Common myeloid progenitor, CD34-positive (primary cell): ENCODE data around the gene LBX2.
A peak's percentile ranks its signal among the peaks of the same experiment; 100 is the strongest.

Experiments
- CTCF ChIA-PET: fragments of 350-600 bp; sonication (Branson Sonifier 250); formaldehyde crosslinking; loops from one replicate; lab custom pipeline; 2021; ENCODE audit warnings: antibody characterized with exemption; lab: Charles Lee
- POLR2A ChIA-PET: fragments of 350-600 bp; sonication (Branson Sonifier 250); formaldehyde crosslinking; loops from one replicate; lab custom pipeline; 2021; ENCODE audit warnings: antibody characterized with exemption; lab: Charles Lee
- DNase-seq, 3 donors: peaks; one replicate each; pipeline versions ENCODE4 v3.0.0 to v3.0.0-alpha.2; 2013
- H3K27ac ChIP-seq, 2 experiments: 1 replicate in 1 of 2; 2 replicates in 1 of 2; pipeline ENCODE4 v1.7.0; 2013; ENCODE audit warnings: inconsistent platforms in 2 of 2, low read length in 2 of 2, mild to moderate bottlenecking in 2 of 2, low read depth in 1 of 2, moderate library complexity in 1 of 2; ENCODE audit not compliant: severe bottlenecking in 2 of 2, insufficient read depth in 1 of 2, poor library complexity in 1 of 2
- H3K27me3 ChIP-seq, 5 experiments: replicated peaks in 2 of 5; 1 replicate in 3 of 5; 2 replicates in 2 of 5; pipeline versions ENCODE4 v1.6.1 to v1.7.0; 2013; ENCODE audit warnings: low read length in 4 of 5, mild to moderate bottlenecking in 2 of 5, moderate library complexity in 2 of 5, inconsistent platforms in 1 of 5; ENCODE audit not compliant: insufficient read depth in 5 of 5, control insufficient read depth in 4 of 5
- H3K36me3 ChIP-seq, 4 experiments: 1 replicate in 2 of 4; 2 replicates in 2 of 4; pipeline versions ENCODE4 v1.6.1 to v1.7.0; 2013; ENCODE audit warnings: low read length in 3 of 4, control low read depth in 1 of 4, mild to moderate bottlenecking in 1 of 4; ENCODE audit not compliant: control insufficient read depth in 4 of 4, insufficient read depth in 4 of 4
- H3K4me1 ChIP-seq, 4 experiments: 1 replicate in 3 of 4; 2 replicates in 1 of 4; pipeline versions ENCODE4 v1.6.1 to v1.7.1; 2013; ENCODE audit warnings: low read length in 3 of 4, mild to moderate bottlenecking in 3 of 4, control low read depth in 1 of 4, inconsistent platforms in 1 of 4, moderate library complexity in 1 of 4; ENCODE audit not compliant: control insufficient read depth in 4 of 4, insufficient read depth in 4 of 4; ENCODE audit errors: control extremely low read depth in 1 of 4
- H3K4me3 ChIP-seq, 7 experiments: 1 replicate in 4 of 7; 2 replicates in 3 of 7; pipeline versions ENCODE4 v1.5.1 to v1.7.0; 2013; ENCODE audit warnings: mild to moderate bottlenecking in 7 of 7, low read length in 6 of 7, moderate library complexity in 6 of 7, inconsistent platforms in 2 of 7, low read depth in 2 of 7, control low read depth in 1 of 7; ENCODE audit not compliant: insufficient read depth in 4 of 7, control insufficient read depth in 1 of 7; ENCODE audit errors: extremely low read depth in 1 of 7
- H3K9me3 ChIP-seq, 5 experiments: 1 replicate in 4 of 5; 2 replicates in 1 of 5; pipeline versions ENCODE4 v1.6.1 to v1.7.1; 2013; ENCODE audit warnings: low read length in 4 of 5, mild to moderate bottlenecking in 2 of 5, inconsistent platforms in 1 of 5, low read depth in 1 of 5, moderate library complexity in 1 of 5; ENCODE audit not compliant: control insufficient read depth in 4 of 5, insufficient read depth in 2 of 5; ENCODE audit errors: control extremely low read depth in 1 of 5
- whole genome bisulfite sequencing: methylation state at CpG from one replicate; pipeline ENCODE4 v1.1.5; 2013; ENCODE audit not compliant: insufficient coverage; 5-methylcytosine and 5-hydroxymethylcytosine counted together

The LBX2 gene

GRCh38 chr2:74516650-74517049 is 17.2 kb upstream of the LBX2 start:
- Histone ChIP-seq H3K27me3 (peaks cover 13 to 92% (median 51%) of the 10 kb centered on the region in 5 experiments), H3K36me3 (no peaks in the 10 kb centered on the region), H3K9me3 (peaks cover 0 to 6% (median 0%) of the 10 kb centered on the region in 5 experiments), H3K4me1 (peaks cover 0 to 38% (median 30%) of the 10 kb centered on the region in 4 experiments), H3K27ac (no peak overlapping the region), H3K4me3 (peak overlapping the region in 3 of 7 experiments; percentile 47 to 64 (median 62))
- WGBS = 76% methylated on average over 13 of the region's 13 CpGs
- ChIA-PET CTCF (interaction anchor here (1.5 to 9.0 kb wide), 5 partner anchors 8 to 71 kb away, joined by 4 to 53 read pairs (median 14); partner anchors contain the start of genes AUP1, HTRA2 and PCGF1), POLR2A (interaction anchor here (0.9 to 1.1 kb wide), 2 partner anchors 10 to 12 kb away, joined by 3 read pairs; partner anchors contain the start of genes AUP1 and DQX1)
- no peak for DNase-seq

DNA sequence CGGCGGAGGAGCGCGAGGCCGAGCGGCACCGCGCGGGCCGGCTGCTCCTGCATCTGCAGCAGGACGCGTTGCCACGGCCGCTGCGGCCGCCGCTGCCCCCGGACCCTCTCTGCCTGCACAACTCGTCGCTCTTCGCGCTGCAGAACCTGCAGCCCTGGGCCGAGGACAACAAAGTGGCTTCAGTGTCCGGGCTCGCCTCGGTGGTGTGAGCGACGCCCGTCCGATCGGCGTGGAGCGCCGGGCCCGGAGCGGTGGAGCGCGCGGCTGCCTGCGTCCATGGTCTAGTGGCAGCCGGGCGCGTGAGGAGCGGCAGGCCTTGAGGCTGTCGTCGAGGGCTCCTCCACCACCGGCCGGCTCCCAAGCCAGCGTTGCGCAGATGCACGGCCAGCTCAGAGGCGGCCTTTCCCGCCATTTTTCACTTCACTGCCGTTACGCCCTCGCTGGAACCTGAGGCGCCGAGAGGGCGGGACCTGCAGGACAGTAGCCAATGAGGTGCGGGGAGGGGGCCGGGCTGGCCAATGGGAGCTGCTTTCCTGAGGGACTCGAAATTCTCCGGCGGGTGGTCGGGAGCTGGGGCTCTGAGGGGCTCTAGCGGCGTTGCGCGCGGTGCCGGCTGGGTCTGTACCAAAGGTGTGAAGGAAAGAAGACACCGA is 16.7 kb upstream of the LBX2 start:
- no peaks in the 10 kb centered on the region for H3K36me3 ChIP-seq
- POLR2A ChIA-PET = interaction anchor here (0.9 to 1.1 kb wide), 2 partner anchors 10 to 13 kb away, joined by 3 read pairs; partner anchors contain the start of genes AUP1 and DQX1
- peaks cover 0 to 38% (median 30%) of the 10 kb centered on the region in 4 experiments for H3K4me1 ChIP-seq
- H3K9me3 ChIP-seq = peaks cover 0 to 6% (median 0%) of the 10 kb centered on the region in 5 experiments
- CTCF ChIA-PET = interaction anchor here (1.7 to 9.0 kb wide), 5 partner anchors 7 to 72 kb away, joined by 6 to 53 read pairs (median 14); partner anchors contain the start of genes AUP1, HTRA2 and PCGF1
- H3K27me3 ChIP-seq = peaks cover 13 to 95% (median 56%) of the 10 kb centered on the region in 5 experiments
- DNase-seq = peak in 2 of 3 donors; percentile 70 to 73
- H3K27ac ChIP-seq = no peak overlapping the region
- WGBS = 3% methylated on average over 63 of the region's 72 CpGs
- H3K4me3 ChIP-seq = peak overlapping the region in 6 of 7 experiments; percentile 26 to 64 (median 52)

GRCh38 chr2:74515271-74515980 is 16.0 kb upstream of the LBX2 start:
- Histone ChIP-seq H3K9me3 (peaks cover 0 to 6% (median 0%) of the 10 kb centered on the region in 5 experiments), H3K27ac (no peak overlapping the region), H3K27me3 (peaks cover 15 to 99% (median 57%) of the 10 kb centered on the region in 5 experiments), H3K4me1 (peaks cover 0 to 38% (median 30%) of the 10 kb centered on the region in 4 experiments), H3K36me3 (no peaks in the 10 kb centered on the region), H3K4me3 (peak overlapping the region in 5 of 7 experiments; percentile 39 to 64 (median 56))
- POLR2A ChIA-PET = interaction anchor here (1.1 kb wide), 1 partner anchor 11 kb away, joined by 3 read pairs; the partner anchor contains the start of gene DQX1
- WGBS = 3% methylated on average over 51 of the region's 60 CpGs
- no peak for DNase-seq
- CTCF ChIA-PET = interaction anchor here (1.1 to 9.0 kb wide), 7 partner anchors 7 to 73 kb away, joined by 3 to 53 read pairs (median 7); partner anchors contain the start of genes AUP1, CCDC142, HTRA2 and PCGF1

DNA sequence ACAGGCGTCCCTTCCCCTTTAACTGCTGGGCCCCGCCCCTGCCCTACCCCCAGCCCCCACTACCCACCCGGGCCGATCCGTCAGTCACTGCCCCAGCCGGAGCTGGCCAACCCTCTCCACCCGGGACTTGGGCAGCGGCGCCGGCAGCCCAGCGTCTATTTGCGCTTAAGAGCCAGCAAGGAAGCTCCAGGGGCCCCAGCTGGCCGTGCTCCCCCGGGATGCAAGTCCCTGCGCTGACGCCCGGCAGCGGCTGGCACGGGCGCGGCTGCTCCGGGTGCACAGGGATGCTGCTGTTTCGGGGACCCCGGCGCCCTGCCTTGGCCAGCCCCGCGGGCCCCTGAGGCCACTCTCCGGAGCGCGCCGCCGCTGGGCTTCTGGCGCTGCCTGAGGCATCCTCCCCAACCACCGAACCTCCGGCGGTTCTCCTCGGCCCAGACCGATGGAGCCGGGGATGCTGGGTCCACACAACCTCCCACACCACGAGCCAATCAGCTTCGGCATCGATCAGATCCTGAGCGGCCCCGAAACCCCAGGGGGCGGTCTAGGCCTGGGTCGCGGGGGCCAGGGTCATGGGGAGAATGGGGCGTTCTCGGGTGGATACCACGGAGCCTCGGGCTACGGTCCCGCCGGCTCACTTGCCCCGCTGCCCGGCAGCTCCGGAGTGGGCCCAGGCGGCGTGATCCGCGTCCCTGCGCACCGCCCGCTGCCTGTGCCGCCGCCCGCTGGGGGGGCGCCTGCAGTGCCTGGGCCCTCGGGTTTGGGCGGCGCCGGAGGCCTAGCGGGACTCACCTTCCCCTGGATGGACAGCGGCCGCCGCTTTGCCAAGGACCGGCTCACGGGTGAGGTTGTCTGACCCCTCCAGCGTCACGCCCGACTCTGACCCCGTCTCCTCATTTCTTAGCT is 15.2 kb upstream of the LBX2 start, which contains the start of gene TLX2:
Gene TLX2 (plus strand): TSS at position 83 of the 903 bp plus-strand sequence. CDS start 357 bp downstream, at position 440.
- Histone ChIP-seq H3K27ac (no peak within 1 kb of the TSS), H3K27me3 (peaks cover 16 to 99% (median 55%) of the 10 kb centered on the region in 5 experiments), H3K4me3 (peak within 1 kb of the TSS in 4 of 7 experiments; percentile 22 to 56 (median 52)), H3K4me1 (peaks cover 0 to 38% (median 30%) of the 10 kb centered on the region in 4 experiments), H3K9me3 (peaks cover 0 to 6% (median 0%) of the 10 kb centered on the region in 5 experiments), H3K36me3 (no peaks in the 10 kb centered on the region)
- CTCF ChIA-PET = interaction anchor here (1.1 to 9.0 kb wide), 6 partner anchors 9 to 73 kb away, joined by 3 to 53 read pairs (median 7); partner anchors contain the start of genes AUP1, CCDC142, HTRA2 and TTC31
- under 1% methylated on average over 58 of the region's 82 CpGs for WGBS
- POLR2A ChIA-PET = interaction anchor here (1.1 kb wide), 1 partner anchor 15 kb away, joined by 3 read pairs; the partner anchor contains the start of genes AUP1 and HTRA2
- peak in 2 of 3 donors; percentile 40 to 42 for DNase-seq

- CTCF ChIA-PET = interaction anchor here (1.4 to 3.5 kb wide), 4 partner anchors 10 to 74 kb away, joined by 4 to 14 read pairs (median 6); partner anchors contain the start of genes CCDC142 and TTC31
- H3K27me3 ChIP-seq = peaks cover 15 to 91% (median 54%) of the 10 kb centered on the region in 5 experiments
- POLR2A ChIA-PET = interaction anchor here (1.1 kb wide), 1 partner anchor 16 kb away, joined by 3 read pairs; the partner anchor contains the start of genes AUP1 and HTRA2
- no peaks in the 10 kb centered on the region for H3K36me3 ChIP-seq
- H3K9me3 ChIP-seq = peaks cover 0 to 6% (median 0%) of the 10 kb centered on the region in 5 experiments
- WGBS = 4% methylated on average over 50 of the region's 52 CpGs
- peaks cover 0 to 38% (median 30%) of the 10 kb centered on the region in 4 experiments for H3K4me1 ChIP-seq
- H3K27ac ChIP-seq = no peak overlapping the region
- DNase-seq = peak in 2 of 3 donors; percentile 36
- no peak overlapping the region for H3K4me3 ChIP-seq
Observed at GRCh38 chr2:74513605-74514367, 14.4 kb upstream of the LBX2 start.
